Measurements from ENCODE around the gene PNPLA6.
A peak's percentile ranks its signal among the peaks of the same experiment; 100 is the strongest.

Gene PNPLA6

GRCh38 chr19:7494416-7495098 lies 41.0 kb upstream of the PNPLA6 start:
- TF ChIP-seq, protein P1, sequence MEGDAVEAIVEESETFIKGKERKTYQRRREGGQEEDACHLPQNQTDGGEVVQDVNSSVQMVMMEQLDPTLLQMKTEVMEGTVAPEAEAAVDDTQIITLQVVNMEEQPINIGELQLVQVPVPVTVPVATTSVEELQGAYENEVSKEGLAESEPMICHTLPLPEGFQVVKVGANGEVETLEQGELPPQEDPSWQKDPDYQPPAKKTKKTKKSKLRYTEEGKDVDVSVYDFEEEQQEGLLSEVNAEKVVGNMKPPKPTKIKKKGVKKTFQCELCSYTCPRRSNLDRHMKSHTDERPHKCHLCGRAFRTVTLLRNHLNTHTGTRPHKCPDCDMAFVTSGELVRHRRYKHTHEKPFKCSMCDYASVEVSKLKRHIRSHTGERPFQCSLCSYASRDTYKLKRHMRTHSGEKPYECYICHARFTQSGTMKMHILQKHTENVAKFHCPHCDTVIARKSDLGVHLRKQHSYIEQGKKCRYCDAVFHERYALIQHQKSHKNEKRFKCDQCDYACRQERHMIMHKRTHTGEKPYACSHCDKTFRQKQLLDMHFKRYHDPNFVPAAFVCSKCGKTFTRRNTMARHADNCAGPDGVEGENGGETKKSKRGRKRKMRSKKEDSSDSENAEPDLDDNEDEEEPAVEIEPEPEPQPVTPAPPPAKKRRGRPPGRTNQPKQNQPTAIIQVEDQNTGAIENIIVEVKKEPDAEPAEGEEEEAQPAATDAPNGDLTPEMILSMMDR (IDR thresholded peaks at IDR 0.05; ENCODE audit: low read depth, low read length) = no peak
- H3K4me3 ChIP-seq (ENCODE audit: low read depth, low read length) = no peak overlapping the region

GRCh38 chr19:7497292-7497691 lies 38.2 kb upstream of the PNPLA6 start:
- TF ChIP-seq, protein P1 (IDR thresholded peaks at IDR 0.05; ENCODE audit: low read depth, low read length) = peak; percentile 52
- H3K4me3 ChIP-seq (ENCODE audit: low read depth, low read length) = no peak overlapping the region

DNA sequence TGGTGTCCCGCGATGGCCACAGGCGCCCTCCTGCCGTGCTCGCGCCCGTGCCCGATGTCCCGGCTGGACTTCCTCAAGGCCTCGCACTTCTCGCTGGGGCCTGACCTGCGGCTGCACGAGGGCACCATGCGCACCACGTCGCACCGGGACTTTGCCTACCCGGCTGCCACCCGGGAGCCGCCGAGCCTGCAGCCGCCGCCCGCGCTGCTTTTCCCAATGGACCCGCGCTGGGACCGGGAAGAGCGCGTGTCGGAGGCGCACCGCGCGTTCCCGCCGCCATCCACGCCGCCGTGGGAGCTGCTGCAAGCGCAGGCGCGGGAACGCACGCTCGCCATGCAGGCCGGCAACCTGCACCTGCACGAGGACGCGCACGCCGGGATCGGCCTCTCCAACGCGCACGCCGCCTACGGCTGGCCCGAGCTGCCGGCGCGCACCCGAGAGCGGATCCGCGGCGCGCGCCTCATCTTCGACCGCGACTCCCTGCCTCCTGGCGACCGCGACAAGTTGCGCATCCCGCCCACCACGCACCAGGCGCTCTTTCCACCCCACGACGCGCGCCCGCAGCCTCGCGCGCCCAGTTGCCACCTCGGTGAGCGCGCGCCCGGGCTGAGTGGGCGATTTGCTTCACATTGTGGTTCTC lies 34.6 kb upstream of the PNPLA6 start:
- TF ChIP-seq, protein P1 (IDR thresholded peaks at IDR 0.05; ENCODE audit: low read depth, low read length) = no peak
- H3K4me3 ChIP-seq (ENCODE audit: low read depth, low read length) = peak overlapping the region; percentile 34

DNA sequence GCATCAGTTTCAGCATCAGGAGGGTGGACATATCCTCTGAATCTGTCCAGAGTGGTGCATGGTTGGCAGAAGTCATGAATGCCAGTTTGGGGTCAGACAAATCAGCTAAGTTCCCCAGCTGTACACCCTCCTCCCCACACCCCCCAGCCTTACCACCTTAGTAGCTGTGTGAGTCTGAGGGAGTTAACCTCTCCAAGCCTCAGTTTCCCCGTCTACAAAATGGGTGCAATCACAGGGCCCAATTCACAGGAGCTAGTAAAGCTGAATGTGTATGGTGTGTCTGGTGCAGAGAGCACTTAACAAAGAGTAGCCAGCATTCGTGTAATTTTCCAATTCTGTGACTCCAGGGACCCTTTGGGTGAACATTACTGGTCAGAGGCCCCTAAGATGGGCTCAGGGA lies 33.0 kb upstream of the PNPLA6 start:
- H3K4me3 ChIP-seq (ENCODE audit: low read depth, low read length) = no peak overlapping the region
- TF ChIP-seq, protein P1 (IDR thresholded peaks at IDR 0.05; ENCODE audit: low read depth, low read length) = no peak

DNA sequence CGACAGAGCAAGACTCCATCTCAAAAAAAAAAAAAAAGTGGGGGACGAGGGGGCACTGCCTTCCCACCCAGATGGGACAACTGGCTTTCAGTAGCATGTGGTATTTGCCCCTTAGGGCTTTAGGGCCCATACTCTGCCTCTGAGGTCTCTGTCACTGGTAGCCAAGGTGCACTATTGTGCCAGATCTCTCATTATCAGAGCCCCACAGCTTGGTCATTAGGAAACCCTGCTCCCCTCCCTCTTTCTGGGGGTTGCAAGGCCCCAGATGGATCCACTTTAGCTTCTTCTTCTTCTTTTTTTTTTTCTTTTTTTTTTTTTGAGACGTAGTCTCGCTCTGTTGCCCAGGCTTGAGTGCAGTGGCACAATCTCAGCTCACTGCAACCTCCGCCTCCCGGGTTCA lies 30.8 kb upstream of the PNPLA6 start:
- TF ChIP-seq, protein P1 (IDR thresholded peaks at IDR 0.05; ENCODE audit: low read depth, low read length) = no peak
- H3K4me3 ChIP-seq (ENCODE audit: low read depth, low read length) = no peak overlapping the region

GRCh38 chr19:7505288-7505681 lies 30.2 kb upstream of the PNPLA6 start:
- no peak overlapping the region for H3K4me3 ChIP-seq (ENCODE audit: low read depth, low read length)
- TF ChIP-seq, protein P1 (IDR thresholded peaks at IDR 0.05; ENCODE audit: low read depth, low read length) = no peak

GRCh38 chr19:7505682-7506384 lies 29.7 kb upstream of the PNPLA6 start:
- H3K4me3 ChIP-seq (ENCODE audit: low read depth, low read length) = no peak overlapping the region
- TF ChIP-seq, protein P1 (IDR thresholded peaks at IDR 0.05; ENCODE audit: low read depth, low read length) = no peak
